NCI-H1436 (cell line): ENCODE results near the gene SPACDR.

Source experiments
- DNase-seq: peaks from one replicate; lab custom pipeline; 2025; lab: John Stamatoyannopoulos, UW

Gene SPACDR

DNA sequence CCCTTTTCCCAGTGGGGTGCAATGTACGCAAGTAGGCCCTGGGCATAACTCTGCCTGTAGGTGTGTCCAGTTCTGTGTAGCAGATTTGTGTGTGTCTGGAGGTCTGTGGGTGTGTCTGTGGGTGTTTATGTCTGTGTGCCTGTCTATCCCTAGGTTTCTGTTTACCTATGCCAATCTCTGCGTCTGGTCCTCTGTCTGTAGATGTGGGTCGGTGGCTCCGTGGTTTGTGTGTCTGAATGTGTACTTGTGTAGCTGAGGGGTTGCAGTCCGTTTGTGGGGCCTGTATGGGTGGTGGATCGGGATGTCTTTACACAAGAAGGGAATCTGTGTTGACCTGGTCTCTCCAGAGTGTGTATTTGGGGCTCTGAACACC lies 20.6 kb upstream of the SPACDR start:
- no peak for DNase-seq

DNA sequence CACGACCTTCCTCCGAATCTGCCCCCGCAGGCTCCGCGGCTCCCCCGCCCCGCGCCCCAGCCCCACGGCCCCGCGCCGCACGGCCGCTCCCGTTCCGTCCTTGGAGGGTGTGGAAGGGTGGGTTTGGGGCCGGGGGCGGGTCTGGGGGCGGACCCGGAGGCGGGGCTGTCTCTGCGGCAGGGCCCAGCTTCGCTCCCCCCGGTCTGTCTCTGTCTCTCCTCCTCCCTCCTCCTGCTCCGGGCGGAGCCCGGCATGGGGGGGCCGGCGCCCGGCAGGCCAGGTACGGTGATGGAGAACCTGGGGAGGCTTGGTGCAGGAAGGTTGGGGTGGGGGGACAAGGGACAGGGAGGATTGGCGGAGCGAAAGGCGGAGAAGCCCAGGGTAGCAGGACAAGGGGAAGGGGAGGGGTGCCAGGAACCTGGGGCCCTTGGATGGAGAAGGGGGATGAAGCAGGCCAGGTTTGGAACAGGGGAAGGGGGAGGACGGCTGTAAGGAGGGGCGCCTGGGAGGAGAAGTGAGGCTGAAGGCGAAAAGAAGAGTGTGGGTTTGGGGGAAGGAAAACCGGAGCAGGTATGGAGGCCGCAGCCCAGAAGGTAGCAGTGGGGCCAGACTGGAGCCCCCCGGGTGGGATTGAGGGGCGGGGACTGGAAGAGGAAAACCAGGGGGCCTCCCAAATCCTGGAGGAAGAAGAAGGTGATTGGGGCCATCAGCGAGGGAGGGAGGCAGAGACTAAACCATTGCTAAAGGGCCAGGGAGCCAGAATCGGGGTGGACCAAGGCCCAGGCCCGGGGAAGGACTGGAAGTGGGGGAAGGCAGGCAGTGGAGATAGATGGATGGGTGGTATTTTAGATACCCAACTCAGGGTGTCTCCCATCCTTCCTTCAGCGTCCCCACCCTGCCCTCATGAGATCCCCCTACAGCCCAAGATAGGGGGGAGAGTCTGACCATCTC lies 19.9 kb upstream of the SPACDR start, which contains the start of gene NYAP1:
NYAP1 (plus strand) TSS at position 206 of the 951 bp plus-strand sequence. CDS start 1,385 bp downstream, outside the sequence.
- DNase-seq, result peak; percentile 58

DNA sequence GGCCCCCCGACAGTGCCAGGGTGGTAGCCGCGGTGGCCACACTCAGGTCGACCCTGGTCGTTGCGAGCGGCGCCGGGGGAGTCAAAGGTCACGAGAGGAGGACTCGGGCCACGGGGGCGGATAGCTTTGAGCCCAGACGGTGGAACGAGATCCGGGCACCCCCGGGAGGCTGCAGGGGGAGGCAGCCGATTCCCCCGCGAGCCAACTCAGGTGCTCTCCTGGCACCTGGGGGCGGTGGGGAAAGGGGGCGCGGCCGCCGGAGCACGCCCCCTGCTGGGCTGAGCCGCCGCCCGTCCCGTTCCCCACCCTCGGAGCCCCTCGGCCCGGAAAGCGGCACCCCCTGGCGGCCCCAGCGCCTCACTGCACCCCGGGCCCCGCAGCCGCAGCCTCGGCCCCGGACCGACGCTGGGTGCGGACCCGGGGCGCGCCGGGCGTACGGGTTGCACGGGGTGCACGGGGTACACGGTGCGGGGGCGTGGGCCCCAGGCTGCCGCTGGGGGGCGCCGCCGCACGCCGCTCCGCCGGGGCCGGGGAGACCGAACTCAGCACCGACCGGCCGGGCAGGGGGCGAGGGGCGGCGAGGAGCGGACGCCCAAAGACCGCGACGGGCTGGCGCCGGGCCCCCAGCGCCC lies 19.1 kb upstream of the SPACDR start:
- peak; percentile 67 for DNase-seq

DNA sequence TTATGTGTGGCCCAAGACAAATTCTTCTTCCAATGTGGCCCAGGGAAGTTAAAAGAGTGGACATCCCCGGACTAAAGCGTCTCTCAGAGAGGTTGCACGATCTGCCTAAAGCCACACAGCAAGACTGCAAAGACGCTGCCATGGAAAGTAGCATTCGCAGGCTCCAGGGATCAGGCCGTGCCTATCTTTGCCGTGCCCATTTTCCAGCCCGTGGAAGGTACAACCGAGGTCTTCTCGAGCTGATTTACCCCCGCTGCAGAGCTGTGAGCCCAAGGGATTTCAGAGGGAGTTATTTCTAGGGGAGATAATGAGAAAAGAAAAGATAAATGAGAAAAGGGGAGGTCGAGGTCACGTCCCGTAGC lies 18.6 kb upstream of the SPACDR start:
- no peak for DNase-seq

DNA sequence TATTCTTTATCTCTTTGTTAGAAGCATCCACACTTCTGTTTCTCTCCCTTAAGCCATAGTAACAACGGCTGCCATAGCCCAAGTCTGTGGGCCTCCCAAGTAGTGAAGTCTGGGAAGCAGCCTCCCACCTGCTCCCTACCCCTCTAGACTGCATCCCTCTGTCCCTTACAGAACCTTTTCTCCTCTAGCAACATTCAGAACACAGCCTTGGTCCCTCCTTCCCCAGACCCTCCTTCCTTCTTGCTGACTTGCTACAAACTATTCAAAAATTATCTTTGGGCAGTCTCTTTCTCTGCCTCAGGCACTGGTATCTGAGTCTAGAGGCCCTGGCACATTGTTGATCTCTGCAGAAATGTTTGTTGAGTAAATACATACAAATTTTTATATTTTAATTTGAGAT lies 17.4 kb upstream of the SPACDR start:
- DNase-seq, result no peak

DNA sequence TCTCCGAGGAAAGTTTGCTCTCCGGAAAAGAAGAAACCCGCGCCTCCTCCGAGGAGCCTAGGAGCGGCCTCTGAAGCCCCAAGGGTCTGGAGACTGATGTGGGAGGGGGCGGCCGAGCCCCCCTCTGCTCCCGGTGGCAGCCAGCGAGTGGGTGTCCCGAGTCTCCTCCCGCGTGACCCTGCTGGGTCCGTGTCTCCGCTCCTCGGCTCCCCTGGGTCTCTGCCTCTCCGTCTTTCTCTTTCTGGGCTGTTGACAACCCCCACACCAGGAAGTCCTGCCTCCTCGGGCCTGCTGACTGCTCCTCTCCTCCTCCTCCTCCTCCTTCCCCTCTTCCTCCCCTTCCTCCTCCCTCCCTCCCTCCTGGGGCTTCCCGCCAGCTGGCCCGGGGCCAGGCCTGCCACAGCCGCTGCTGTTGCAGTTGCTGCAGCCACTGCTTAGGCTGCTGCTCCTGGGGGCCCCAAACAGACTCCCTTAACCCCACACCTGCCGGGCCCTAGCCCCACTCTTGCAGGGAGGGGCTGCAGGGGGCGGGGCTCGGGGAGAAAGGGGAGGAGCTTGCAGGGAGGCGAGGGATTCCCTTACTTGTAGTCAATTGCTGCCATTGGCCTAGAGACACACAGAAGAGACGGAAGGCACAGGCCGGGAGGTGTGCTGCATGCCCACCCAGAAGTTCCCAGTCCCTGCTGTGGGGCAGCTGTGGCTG lies 15.0 kb upstream of the SPACDR start, which contains the start of gene TSC22D4:
TSC22D4 (minus strand) TSS at position 257 of the 703 bp plus-strand sequence. CDS start 1,176 bp downstream, outside the sequence.
- peak; percentile 79 for DNase-seq

DNA sequence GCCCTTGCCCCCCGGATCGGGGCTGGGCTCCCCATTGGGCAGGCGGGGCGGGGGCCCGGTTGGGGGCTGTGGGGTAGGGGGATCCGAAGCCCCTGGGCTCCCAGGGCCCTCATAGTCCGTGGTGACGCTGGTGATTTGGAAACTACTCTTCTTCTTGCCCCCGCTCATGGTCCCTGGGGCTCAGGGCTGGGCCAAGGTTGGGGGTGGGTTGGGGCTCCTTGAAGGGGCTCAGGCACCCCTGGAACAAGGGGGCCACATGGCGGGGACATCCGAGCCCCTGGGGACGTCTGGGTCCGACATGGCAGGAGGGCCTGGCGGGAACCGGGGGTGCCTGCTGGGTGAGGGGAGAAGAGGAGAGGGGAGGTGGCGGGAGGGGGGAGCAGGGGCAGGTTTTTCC lies 13.8 kb upstream of the SPACDR start:
- DNase-seq, result no peak

DNA sequence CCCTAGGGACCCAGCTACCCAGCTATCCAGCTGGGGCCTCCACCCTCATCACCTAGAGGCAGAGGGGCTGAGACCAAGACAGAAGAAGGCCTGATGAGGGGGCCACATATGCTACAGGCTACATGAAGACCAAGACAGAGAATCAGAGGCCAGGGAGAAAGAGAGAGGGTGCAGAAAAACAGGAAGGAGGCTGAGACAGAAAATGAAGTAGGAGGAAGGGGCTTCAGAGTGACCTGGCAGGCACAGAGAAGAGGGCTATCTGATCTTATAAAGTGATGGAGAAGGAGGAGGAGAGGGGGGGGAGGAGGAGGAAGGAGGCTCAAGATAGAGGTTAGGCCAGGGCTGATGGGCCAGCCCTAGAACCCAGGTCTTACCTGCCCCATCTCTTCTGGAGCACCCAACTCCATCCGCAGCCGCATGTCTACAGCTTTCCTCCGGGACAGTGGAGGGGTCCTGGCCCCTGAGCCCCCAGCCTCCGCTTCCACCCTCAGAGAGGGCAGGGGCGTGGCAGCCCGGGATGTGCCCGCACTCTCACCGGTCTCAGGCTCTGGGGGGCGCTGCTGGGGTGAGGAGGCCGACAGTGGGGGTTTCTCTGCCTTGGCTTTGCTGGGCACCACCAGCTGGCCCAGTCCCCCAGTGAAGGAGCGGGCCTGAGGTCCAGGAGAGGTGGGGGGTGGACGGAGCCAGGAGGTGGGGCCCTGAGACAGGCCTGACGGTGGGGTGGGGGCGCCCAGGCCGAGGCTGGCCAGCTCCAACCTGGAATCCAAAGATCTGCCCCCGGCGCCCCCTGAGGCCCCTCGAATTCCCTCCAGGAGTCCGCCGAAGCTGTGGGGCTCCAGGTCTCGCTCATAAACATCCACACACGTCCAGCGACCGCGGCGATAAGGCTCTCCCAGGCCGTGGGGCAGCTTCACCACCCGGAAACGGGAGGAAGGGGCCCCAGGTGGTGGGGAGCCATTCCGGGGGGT lies 13.1 kb upstream of the SPACDR start:
- no peak for DNase-seq

DNA sequence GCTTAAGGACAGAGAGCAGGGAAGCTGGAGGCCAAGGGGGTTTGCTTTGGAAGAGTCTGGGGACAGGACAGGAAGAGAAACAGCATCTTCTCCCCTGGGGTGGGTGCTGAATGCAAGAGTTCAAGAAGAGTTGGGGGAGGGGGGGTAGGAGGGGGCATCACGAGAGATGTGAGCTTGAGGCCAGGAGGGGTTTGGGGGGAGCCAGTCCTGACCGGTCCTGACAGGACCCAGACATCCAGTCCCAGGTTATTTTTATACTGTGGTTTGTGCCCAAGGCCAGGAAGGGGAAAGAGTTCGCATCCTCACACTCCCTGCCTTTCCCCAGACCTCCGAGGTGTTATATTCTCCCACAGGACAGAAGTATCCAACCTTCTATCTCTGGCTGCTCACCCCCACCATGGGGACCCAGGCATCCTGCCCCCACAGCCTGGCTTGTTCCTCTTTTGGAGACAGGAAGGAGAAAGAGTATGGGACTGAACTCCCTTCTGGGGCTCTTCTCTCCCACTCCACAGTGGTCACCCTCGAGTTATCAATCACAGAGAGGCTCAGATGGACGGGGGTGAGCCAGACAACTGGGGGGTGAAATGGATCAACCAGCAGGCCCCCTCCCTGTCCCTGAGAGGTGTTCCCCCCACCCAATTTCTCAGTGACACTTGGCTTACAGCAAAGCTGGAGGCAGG lies 12.2 kb upstream of the SPACDR start:
- DNase-seq, result no peak

DNA sequence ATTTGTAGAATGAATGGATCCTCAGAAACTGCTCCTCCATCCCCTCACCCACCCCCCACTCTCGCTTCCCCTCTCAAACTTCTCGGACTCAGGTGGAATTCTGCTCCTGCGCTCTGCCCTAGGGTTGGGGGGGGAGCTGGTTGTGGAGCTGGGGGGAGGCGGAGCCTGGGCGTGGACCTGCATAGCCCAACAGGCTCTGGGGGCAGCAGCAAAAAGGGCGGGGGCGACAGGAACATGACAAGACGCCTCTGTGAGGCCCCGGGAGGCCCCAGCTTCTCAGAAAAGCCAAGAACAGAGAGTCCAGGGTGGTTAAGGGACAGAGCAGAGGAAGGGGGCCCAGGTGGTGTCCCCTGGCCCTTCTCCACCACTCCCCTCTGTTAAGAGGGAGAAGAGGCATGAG lies 11.5 kb upstream of the SPACDR start:
- no peak for DNase-seq

DNA sequence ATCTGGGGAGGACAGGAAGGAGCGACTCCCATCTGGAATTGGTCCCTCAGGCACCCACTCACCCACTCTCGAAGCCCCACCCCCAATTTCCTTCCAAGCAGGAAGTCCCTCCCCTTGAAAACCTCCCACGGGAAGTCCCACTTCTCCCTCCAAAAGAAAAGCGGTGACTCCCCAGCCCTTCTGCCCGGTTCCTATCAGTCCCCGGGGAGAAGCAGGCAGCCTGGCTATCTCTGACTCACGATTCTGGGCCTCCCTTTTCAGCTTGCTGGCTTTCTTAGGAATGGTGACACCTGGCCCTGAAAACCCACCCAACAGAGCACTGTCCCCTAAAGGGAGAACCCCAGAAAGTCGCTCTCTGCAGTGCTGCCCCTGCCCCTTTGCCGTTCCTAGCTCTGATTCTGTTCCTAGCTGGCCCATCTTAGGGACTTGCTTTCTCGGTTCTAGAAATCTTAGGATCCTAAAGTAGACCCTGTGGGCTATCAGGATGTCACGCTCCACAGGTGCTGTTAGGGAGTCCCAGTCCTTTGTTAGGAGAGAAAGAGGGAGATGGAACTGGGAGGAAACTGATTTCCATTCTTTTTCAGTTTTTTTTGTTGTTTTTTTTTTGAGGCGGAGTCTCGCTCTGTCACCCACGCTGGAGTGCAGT lies 8.9 kb upstream of the SPACDR start:
- peak; percentile 34 for DNase-seq

DNA sequence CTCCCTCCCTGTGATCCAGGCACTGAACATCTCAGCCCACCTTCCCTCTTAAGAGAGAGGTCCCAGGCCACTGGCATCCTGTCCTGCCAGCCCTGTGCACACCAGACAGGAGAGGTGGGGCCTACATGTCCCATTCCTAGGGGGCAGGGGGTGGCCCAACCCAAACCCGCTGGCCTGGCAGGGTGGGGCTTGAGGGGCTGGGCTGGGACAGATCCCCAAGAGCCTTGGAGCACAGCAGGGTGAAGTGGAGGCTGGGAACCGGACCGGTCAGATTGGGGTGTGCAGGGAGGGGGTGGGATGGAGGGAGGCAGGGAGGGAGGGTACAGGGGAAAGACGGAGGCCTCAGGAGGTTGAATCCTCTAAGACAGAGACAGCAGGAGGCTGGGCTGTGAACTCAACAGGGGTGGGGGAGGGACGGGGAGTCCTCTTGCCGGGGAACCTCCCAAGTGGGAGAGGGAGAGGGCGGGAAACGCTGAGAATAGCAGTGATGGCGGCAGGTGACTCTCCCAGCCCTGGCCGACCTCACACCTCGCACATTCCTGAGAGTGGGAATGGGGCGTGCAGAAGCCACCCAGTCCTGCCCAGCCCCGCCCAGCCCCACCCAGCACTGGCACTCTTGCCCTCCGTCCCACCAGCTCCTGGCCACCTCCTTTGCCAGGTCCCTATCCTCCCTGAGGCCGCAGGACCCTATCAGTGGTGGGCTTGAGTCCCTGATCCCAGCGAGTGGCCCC lies 8.2 kb upstream of the SPACDR start:
- DNase-seq, result no peak

DNA sequence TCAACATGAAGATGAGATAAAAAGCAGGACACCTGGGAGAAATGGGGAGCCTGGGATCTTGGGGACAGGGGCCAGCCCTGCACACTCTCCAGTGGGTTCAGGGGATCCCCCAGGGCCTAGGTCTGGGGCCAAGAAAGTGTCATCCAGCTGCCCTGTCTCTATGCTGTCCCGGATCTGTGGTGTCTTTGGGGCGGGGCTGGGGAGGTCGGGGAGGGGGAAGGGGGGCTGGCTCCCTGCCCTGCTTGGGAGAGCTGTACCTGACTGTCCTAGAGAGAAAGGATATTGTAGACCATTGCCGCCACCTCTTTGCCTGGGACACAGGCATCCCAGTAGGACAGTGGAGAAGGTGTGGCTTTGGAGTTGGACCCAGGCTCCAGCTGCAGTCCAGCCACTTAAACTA lies 7.0 kb upstream of the SPACDR start:
- no peak for DNase-seq

DNA sequence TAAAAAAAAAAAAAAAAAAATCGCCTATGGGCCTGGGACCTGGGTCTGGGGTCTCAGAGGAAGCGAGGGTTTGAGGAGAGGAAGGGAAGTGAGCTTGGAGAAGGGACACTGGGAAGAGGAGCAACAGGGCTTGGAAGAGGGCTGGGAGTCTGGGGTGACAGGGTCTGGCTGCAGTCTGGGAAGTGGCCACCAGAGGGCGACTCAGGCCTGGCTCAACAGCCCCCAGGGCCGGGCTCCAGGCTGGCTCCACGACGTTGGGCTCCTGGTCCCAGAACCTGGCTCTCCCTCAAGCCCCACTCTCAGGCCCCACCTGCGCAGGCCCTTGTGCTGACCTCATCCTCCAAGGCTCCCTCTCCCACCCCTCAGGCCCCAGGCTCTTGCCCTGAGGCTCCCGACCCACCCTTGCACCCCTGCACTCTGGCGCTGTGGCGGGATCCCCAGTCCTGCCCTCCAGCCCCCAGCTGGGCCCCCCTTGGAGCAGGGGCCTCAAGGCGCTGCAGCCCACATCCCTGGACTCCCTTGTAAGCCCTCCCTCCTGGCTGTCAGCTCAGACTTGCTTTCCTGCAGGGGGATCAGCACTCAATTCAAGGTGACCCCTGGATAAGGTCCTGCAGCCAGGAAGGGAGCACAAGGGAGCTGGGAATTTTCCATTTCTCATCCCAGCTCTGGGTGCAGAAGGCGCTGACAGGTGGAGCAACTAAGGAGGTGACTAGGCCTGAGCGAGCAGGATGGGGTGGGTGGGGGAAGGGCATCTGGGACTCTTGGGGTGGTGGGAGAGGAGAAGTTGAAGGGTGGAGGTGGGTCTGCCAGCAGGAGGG lies 5.4 kb upstream of the SPACDR start:
- peak; percentile 67 for DNase-seq

DNA sequence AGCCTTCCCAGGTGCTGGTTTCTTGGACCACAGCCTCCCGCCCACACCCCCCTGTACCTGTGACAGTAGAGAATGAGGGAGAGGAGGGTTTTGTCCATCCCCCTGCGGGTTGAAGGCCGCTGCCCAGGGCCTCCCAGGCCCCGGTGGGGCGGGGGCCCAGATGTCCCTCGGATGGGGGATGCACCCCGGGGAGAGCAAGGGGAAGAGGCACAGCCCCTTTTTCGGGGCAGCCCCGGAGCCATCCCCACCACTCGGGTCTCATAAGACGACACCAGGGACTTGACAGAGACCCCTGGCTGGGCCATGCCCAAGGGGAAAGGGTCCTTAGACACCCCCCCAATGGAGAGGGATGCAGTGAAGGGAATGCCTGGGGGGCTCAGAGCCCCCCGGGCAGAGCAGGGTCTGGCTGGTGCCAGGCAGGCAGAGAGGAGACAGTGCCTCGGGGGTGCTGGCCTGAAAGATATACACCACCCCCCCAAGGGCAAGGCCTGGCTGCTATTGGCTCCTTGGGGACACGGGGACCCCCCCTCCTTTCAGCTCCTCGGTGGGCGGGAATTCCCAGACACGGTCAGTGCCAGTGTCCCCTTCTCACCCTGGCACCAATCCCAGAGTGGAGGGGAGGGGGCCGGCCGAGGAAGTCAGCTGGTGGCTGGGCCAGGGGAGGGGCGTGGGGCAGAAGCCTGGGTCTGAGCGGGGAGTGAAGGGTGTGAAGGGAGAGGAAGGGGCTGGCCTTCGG lies 3.7 kb upstream of the SPACDR start:
- no peak for DNase-seq

DNA sequence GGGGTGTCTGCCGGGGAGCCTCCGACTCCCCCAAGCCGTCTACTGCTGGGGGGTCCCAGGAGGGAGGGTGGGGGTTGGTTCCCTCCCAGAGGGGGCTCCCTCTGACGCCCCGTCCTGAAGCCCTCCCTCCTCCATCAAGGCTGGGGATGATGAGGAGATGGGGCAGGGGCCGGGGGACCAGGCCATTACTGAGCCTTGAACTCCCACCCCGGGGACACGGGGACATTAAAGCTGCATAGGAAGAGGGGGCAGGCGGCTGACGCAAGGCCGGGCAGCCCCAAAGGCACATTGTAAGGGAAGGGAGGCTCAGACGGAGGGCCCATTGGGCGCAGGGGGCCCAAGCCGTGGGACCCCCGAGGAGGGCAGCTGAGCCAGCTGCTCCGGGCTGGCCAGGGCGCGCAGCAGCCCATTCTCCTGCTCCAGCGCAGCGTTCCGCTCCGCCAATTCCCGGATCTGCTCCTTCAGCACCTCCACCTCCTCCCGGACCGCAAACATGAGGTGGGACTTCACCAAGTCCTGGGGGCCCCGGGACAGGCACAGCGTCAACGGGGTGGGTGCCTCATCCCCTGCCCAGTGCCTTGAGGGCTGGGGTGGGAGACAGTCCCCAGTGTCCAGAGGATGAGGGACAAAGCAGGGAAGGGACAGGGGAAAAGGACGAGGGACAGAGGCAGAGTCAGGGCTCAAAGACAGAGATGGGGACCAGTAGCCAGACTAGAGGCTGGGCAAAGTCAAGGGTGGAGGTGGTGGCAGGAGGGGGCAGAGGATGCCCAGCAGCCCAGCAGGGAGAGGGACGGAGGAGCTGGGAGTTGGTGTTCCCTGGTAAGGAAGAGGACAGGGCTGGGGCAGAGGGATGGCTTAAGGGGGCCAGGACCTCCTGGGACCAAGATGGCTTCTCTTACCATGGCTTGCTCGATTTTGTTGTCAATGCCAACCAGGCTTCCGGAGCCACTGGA lies 2.9 kb upstream of the SPACDR start:
- no peak for DNase-seq
